ENCODE measurements around the gene PTGER1.

The PTGER1 gene

DNA sequence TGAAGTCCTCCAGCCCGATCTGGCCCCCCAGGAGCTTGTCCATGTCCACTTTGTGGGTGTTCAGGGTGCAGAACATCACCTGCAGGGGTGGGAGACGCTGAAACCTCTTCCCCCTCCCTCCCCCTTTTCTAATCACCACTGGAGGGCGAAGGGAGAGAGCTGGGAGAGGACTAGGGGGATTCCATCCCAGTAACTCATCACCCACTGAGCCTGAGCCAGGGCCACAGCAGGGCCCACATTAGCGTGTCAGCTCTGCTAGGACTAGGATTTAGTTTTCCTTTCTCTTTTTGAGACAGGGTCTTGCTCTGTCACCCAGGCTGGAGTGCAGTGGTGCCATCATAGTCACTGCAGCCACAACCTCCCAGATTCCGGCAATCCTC, 5.5 kb upstream of the PTGER1 start (continued):
- TF ChIP-seq ZC3H10 (CRISPR knock-in tag; IDR thresholded peaks at IDR 0.05) (no peak), ESRRG (CRISPR knock-in tag; IDR thresholded peaks at IDR 0.05) (no peak), ZFP30 (CRISPR knock-in tag; IDR thresholded peaks at IDR 0.05) (no peak), ISL1 (CRISPR knock-in tag; IDR thresholded peaks at IDR 0.05) (no peak), ZNF8 (CRISPR knock-in tag; IDR thresholded peaks at IDR 0.05) (no peak), RARB (CRISPR knock-in tag; IDR thresholded peaks at IDR 0.05) (no peak)
- TF ChIP-seq, protein P1, sequence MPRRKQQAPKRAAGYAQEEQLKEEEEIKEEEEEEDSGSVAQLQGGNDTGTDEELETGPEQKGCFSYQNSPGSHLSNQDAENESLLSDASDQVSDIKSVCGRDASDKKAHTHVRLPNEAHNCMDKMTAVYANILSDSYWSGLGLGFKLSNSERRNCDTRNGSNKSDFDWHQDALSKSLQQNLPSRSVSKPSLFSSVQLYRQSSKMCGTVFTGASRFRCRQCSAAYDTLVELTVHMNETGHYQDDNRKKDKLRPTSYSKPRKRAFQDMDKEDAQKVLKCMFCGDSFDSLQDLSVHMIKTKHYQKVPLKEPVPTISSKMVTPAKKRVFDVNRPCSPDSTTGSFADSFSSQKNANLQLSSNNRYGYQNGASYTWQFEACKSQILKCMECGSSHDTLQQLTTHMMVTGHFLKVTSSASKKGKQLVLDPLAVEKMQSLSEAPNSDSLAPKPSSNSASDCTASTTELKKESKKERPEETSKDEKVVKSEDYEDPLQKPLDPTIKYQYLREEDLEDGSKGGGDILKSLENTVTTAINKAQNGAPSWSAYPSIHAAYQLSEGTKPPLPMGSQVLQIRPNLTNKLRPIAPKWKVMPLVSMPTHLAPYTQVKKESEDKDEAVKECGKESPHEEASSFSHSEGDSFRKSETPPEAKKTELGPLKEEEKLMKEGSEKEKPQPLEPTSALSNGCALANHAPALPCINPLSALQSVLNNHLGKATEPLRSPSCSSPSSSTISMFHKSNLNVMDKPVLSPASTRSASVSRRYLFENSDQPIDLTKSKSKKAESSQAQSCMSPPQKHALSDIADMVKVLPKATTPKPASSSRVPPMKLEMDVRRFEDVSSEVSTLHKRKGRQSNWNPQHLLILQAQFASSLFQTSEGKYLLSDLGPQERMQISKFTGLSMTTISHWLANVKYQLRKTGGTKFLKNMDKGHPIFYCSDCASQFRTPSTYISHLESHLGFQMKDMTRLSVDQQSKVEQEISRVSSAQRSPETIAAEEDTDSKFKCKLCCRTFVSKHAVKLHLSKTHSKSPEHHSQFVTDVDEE (CRISPR knock-in tag; IDR thresholded peaks at IDR 0.05): no peak

- no peak for TF ChIP-seq TOX (CRISPR knock-in tag; IDR thresholded peaks at IDR 0.05; ENCODE audit: borderline replicate concordance)
- no peak for TF ChIP-seq ZNF565 (CRISPR knock-in tag; conservative IDR thresholded peaks at IDR 0.05; ENCODE audit: low read depth)
- TF ChIP-seq ARNTL (CRISPR knock-in tag; IDR thresholded peaks at IDR 0.05; ENCODE audit: borderline replicate concordance, low read depth): no peak
- TF ChIP-seq PPARA (CRISPR knock-in tag; IDR thresholded peaks at IDR 0.05; ENCODE audit: borderline replicate concordance): no peak
- TF ChIP-seq POU6F1 (CRISPR knock-in tag; IDR thresholded peaks at IDR 0.05; ENCODE audit: borderline replicate concordance, low read depth): no peak
- TF ChIP-seq RARB (CRISPR knock-in tag; IDR thresholded peaks at IDR 0.05): no peak
- no peak for TF ChIP-seq ZNF70 (CRISPR knock-in tag; IDR thresholded peaks at IDR 0.05)
- TF ChIP-seq GLIS3 (CRISPR knock-in tag; IDR thresholded peaks at IDR 0.05): no peak
- TF ChIP-seq ZFP3 (CRISPR knock-in tag; IDR thresholded peaks at IDR 0.05): no peak
- TF ChIP-seq BACH2 (CRISPR knock-in tag; IDR thresholded peaks at IDR 0.05; ENCODE audit: borderline replicate concordance): no peak
- TF ChIP-seq ZNF8 (CRISPR knock-in tag; IDR thresholded peaks at IDR 0.05): no peak
- no peak for TF ChIP-seq ZFP30 (CRISPR knock-in tag; IDR thresholded peaks at IDR 0.05)
- TF ChIP-seq ISL1 (CRISPR knock-in tag; IDR thresholded peaks at IDR 0.05): no peak
- TF ChIP-seq OSR1 (CRISPR knock-in tag; IDR thresholded peaks at IDR 0.05): no peak
- TF ChIP-seq ZC3H10 (CRISPR knock-in tag; IDR thresholded peaks at IDR 0.05): no peak
- TF ChIP-seq SNAI2 (CRISPR knock-in tag; IDR thresholded peaks at IDR 0.05): no peak
- no peak for TF ChIP-seq TCF4 (CRISPR knock-in tag; IDR thresholded peaks at IDR 0.05; ENCODE audit: borderline replicate concordance)
- TF ChIP-seq PATZ1 (CRISPR knock-in tag; IDR thresholded peaks at IDR 0.05; ENCODE audit: borderline replicate concordance): no peak
- peak; percentile 56 for ATAC-seq
These were observed 5.0 kb upstream of the PTGER1 start for GRCh38 chr19:14479975-14480699.

- TF ChIP-seq ZC3H10 (CRISPR knock-in tag; IDR thresholded peaks at IDR 0.05) (no peak), CSRNP3 (CRISPR knock-in tag; IDR thresholded peaks at IDR 0.05) (no peak), ZNF565 (CRISPR knock-in tag; conservative IDR thresholded peaks at IDR 0.05; ENCODE audit: low read depth) (no peak), RARB (CRISPR knock-in tag; IDR thresholded peaks at IDR 0.05) (no peak), ZFP30 (CRISPR knock-in tag; IDR thresholded peaks at IDR 0.05) (no peak), TCF4 (CRISPR knock-in tag; IDR thresholded peaks at IDR 0.05; ENCODE audit: borderline replicate concordance) (no peak), TOX (CRISPR knock-in tag; IDR thresholded peaks at IDR 0.05; ENCODE audit: borderline replicate concordance) (no peak), BACH2 (CRISPR knock-in tag; IDR thresholded peaks at IDR 0.05; ENCODE audit: borderline replicate concordance) (no peak), ZNF70 (CRISPR knock-in tag; IDR thresholded peaks at IDR 0.05) (no peak), POU6F1 (CRISPR knock-in tag; IDR thresholded peaks at IDR 0.05; ENCODE audit: borderline replicate concordance, low read depth) (no peak), OSR1 (CRISPR knock-in tag; IDR thresholded peaks at IDR 0.05) (no peak), ISL1 (CRISPR knock-in tag; IDR thresholded peaks at IDR 0.05) (no peak), ZNF8 (CRISPR knock-in tag; IDR thresholded peaks at IDR 0.05) (no peak), ARNTL (CRISPR knock-in tag; IDR thresholded peaks at IDR 0.05; ENCODE audit: borderline replicate concordance, low read depth) (no peak), ESRRG (CRISPR knock-in tag; IDR thresholded peaks at IDR 0.05) (no peak), CSDC2 (CRISPR knock-in tag; IDR thresholded peaks at IDR 0.05) (no peak), ZFP3 (CRISPR knock-in tag; IDR thresholded peaks at IDR 0.05) (no peak)
- TF ChIP-seq, protein P2, sequence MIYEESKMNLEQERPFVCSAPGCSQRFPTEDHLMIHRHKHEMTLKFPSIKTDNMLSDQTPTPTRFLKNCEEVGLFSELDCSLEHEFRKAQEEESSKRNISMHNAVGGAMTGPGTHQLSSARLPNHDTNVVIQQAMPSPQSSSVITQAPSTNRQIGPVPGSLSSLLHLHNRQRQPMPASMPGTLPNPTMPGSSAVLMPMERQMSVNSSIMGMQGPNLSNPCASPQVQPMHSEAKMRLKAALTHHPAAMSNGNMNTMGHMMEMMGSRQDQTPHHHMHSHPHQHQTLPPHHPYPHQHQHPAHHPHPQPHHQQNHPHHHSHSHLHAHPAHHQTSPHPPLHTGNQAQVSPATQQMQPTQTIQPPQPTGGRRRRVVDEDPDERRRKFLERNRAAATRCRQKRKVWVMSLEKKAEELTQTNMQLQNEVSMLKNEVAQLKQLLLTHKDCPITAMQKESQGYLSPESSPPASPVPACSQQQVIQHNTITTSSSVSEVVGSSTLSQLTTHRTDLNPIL (CRISPR knock-in tag; IDR thresholded peaks at IDR 0.05; ENCODE audit: low read depth): no peak
These were observed 4.3 kb upstream of the PTGER1 start for GRCh38 chr19:14479309-14479974.

More at GRCh38 chr19:14479309-14479974, 4.3 kb upstream of the PTGER1 start:
- no peak for ATAC-seq

Data from SK-N-SH treated with all-trans-retinoic acid at 6 μM for 48 hours (cell line).